ENCODE results near the gene ZEB2.

DNA sequence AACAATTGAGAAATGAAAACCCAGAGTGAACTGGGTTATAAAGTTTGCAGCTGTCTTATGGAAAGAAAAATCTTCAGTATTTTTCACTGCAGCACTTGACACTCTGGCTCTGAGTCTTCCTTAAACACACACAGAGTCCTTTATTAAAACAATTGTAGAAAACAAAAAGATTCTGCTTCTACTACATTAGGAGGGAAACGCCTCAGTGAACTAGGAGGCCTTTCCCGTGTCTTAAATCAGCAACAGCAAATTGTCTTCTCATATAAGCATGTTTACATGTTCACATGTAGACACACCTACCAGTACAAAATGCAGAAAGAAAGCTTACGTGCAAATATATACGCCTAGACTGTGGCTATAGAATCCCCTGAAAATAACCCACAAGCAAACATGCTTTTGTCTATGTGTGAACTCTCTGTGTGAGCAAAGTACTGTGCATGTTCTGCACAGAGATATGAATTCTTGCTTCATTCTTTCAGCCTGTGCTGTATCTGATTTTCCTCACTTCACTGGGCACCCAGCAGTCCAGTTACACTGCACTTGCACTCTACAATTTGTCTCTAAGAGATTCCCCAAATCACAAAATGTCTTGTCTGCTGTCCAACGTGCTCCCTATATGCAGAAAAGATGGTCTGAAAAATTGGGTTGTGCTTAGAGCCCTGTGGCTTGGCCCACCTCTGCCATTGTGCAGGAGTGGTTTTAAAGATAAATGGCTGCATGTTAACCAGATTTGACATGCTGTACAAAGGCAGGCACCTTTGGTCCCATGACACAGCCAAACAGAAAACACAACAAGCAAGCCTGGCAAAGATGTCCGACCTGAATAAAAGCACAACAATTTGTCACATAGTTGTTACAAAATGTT lies 24.5 kb downstream of the ZEB2 start:
- TF ChIP-seq, protein P1, sequence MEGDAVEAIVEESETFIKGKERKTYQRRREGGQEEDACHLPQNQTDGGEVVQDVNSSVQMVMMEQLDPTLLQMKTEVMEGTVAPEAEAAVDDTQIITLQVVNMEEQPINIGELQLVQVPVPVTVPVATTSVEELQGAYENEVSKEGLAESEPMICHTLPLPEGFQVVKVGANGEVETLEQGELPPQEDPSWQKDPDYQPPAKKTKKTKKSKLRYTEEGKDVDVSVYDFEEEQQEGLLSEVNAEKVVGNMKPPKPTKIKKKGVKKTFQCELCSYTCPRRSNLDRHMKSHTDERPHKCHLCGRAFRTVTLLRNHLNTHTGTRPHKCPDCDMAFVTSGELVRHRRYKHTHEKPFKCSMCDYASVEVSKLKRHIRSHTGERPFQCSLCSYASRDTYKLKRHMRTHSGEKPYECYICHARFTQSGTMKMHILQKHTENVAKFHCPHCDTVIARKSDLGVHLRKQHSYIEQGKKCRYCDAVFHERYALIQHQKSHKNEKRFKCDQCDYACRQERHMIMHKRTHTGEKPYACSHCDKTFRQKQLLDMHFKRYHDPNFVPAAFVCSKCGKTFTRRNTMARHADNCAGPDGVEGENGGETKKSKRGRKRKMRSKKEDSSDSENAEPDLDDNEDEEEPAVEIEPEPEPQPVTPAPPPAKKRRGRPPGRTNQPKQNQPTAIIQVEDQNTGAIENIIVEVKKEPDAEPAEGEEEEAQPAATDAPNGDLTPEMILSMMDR (IDR thresholded peaks at IDR 0.05) = no peak
- no peak for TF ChIP-seq POLR2A (IDR thresholded peaks at IDR 0.05)

Measured in thyroid gland (tissue), 4 donors.